22Rv1 (cell line): ENCODE results near the gene ERFE.

Experiments used
- H3K27ac ChIP-seq: fragments of 450-650 bp; 2 replicates; pipeline ENCODE4 v1.5.1; 2017
- ZFX ChIP-seq: fragments of 450-650 bp; IDR thresholded peaks from 2 replicates; pipeline ENCODE4 v1.6.1; 2017; ENCODE audit warnings: antibody characterized with exemption, borderline replicate concordance
- TF ChIP-seq, protein P1 (sequence below): fragments of 450-650 bp; IDR thresholded peaks from 2 replicates; pipeline ENCODE4 v1.5.1; 2017; ENCODE audit warnings: mild to moderate bottlenecking

The ERFE gene

DNA sequence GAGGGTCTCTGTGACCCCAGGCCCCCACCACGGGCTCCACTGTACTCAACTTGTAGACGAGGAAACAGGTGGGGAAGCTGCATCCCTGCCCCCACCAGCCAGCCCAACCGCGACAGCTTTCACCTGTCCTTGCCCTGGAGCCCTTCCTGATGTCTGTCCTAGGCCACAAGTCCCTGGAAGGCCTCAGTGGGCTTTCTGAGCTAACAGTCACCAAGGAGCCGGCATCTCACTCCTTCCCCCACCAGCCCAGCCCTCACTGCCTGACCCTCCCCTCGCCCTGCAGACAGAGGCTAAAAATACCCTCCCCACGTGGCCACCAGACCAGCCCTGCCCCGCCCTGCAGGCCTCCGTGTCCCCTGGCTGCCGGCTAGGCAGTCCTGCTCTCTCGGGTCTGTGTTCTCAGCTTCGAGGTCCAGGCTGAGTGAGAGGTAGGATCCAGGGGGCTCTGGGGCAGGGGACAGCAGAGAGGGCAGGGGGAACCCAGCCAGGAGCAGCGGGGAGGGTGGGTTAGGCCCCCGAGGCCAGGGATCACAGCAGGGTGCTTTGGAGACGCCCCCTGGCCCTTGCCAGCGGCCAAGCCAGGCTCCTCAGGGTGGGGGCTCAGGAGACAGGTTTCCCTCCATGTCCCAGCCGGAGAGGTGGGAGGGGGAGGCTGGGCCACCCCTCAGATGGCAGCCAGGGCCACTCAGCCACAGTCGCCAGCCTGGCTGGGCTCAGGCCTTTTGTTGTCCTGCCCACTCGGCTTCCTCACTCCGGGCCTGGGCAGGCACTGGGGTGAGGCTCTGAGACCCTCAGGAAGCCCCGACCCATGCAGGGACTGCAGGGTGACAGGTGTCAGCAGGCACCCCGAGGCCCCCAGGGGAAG, 20.2 kb upstream of the ERFE start, which contains the start of gene KLHL30:
Gene KLHL30 (plus strand): TSS at position 338 of the 865 bp plus-strand sequence. CDS start 2,087 bp downstream, outside the sequence.
- H3K27ac ChIP-seq, result no peak within 1 kb of the TSS
- TF ChIP-seq, protein P1, sequence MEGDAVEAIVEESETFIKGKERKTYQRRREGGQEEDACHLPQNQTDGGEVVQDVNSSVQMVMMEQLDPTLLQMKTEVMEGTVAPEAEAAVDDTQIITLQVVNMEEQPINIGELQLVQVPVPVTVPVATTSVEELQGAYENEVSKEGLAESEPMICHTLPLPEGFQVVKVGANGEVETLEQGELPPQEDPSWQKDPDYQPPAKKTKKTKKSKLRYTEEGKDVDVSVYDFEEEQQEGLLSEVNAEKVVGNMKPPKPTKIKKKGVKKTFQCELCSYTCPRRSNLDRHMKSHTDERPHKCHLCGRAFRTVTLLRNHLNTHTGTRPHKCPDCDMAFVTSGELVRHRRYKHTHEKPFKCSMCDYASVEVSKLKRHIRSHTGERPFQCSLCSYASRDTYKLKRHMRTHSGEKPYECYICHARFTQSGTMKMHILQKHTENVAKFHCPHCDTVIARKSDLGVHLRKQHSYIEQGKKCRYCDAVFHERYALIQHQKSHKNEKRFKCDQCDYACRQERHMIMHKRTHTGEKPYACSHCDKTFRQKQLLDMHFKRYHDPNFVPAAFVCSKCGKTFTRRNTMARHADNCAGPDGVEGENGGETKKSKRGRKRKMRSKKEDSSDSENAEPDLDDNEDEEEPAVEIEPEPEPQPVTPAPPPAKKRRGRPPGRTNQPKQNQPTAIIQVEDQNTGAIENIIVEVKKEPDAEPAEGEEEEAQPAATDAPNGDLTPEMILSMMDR, result no peak
- TF ChIP-seq ZFX, result no peak

DNA sequence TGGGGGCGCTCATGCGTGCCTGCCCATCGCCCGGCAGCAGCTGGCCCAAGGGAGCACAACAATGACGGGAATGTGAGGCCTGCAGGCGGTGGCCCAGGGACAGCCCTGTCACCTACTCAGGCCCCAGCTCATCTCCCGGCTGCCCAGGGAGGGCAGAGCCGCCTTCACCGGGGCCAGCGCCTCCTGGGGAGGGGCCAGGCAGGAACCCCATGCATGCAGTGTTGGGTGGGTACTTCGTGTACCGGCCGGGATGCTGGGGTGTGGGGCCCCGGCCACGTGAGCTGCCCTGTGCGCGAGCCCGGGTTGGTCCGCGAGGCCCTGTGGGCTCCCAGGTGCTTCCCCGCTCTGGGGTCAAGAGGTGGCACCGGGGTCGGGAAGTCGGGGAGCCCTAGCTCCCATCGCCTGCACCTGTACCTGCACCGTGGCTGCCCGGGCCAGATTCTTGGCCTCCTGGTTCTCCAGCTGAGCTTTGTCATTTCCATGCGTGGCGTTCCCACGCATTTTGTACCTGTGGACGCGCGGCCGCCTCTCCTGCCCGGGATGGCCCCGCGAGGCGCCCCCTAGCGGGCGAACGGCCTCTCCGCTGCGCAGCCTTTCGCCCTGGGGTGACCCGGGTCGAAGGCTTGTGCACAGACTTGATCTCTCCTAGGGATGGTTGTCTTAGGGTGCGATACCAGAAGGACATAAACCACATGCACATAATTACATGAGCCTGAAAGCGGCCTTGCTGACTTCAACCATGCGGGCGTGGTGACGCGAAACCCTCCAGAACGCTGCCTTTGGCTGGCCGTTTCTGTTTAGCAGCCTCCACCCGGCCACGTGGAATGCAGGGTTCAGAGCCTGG, 19.4 kb upstream of the ERFE start:
- no peak overlapping the region for H3K27ac ChIP-seq
- TF ChIP-seq, protein P1, result peak; percentile 98
- TF ChIP-seq ZFX, result no peak

DNA sequence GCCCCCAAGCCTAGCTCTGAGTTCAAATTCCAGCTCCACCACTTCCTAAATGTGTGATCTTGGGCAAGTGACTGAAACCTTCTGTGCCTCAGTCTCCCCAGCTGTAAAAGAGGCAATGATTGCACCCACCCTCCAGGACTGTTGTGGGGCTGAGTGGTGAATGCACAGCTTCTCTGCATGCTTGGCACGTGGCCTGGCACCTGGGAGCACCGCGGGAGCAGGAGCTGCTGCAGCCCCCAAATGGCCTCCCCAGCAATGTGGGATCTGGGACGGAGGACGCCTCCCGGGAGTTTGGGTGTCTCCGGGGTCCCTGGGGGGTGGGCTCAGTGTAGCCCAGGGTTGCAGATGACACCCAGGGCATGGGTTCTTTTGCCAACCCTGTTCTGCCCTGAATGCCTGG, 18.7 kb upstream of the ERFE start:
- TF ChIP-seq, protein P1, result no peak
- TF ChIP-seq ZFX, result no peak
- no peak overlapping the region for H3K27ac ChIP-seq

DNA sequence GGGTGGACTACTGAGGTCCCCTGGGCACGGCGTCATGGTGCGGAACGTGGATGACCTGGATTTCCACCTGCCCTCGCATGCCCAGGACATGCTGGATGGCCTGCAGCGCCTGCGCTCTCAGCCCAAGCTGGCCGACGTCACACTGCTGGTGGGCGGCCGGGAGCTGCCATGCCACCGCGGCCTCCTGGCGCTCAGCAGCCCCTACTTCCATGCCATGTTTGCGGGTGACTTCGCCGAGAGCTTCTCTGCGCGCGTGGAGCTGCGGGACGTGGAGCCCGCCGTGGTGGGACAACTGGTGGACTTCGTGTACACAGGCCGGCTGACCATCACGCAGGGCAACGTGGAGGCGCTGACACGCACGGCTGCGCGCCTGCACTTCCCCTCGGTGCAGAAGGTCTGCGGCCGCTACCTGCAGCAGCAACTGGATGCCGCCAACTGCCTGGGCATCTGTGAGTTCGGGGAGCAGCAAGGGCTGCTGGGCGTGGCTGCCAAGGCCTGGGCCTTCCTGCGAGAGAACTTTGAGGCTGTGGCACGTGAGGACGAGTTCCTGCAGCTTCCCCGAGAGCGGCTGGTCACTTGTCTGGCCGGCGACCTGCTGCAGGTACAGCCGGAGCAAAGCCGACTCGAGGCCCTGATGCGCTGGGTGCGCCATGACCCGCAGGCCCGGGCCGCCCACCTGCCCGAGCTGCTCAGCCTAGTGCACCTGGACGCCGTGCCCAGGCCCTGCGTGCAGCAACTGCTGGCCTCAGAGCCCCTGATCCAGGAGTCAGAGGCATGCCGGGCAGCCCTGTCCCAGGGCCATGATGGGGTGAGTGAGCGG, 17.8 kb upstream of the ERFE start:
- no peak overlapping the region for H3K27ac ChIP-seq
- TF ChIP-seq, protein P1, result no peak
- TF ChIP-seq ZFX, result no peak

DNA sequence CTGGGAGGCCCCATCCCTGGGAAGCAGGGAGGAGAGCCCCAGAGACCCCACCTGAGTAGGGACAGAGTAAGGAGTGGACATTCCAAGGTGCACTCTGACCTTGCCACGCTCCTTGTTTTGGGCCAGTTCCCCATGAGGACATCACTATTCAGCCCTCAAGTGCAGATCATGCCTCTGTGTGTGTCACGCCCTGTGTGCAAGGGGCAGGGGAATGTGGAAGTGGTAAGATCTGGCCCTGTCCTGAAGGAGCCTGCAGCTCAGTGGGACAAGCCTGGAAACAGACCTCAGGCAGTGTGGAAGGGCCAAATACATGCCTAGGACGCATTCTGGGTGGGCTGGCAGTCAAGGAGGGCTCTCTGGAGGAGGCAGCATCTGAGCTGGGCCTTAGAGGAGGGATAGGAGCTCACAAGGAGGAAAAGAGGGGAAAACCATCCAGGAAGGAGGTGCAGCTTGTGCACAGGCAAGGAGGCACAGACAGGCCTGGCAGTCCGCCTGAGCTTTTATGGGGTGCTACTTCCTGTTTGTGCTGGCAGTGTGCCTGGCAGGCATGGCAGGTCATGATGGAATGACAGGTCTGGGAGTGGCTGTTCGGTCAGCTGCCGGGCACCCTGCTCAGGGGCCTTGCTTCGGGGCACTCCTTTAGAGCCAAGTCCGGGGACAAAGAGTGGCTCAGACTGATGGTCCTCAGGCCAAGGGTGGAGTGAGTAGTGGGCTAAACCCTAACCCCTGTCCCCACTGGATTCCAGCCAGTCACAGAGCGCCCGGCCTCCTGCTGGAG, 17.0 kb upstream of the ERFE start:
- H3K27ac ChIP-seq, result no peak overlapping the region
- TF ChIP-seq, protein P1, result no peak
- no peak for TF ChIP-seq ZFX
